NCI-H2081 (cell line): ENCODE data around the gene PTPRR.
"Not testable (repeated sequence)": the region's sequence is repeated elsewhere in the genome, so short reads cannot be mapped to it uniquely, and the experiment has no call there.

ENCODE experiments used
- DNase-seq, 2 experiments: peaks; one replicate each; lab custom pipeline; 2025; lab: John Stamatoyannopoulos, UW

The PTPRR gene

DNA sequence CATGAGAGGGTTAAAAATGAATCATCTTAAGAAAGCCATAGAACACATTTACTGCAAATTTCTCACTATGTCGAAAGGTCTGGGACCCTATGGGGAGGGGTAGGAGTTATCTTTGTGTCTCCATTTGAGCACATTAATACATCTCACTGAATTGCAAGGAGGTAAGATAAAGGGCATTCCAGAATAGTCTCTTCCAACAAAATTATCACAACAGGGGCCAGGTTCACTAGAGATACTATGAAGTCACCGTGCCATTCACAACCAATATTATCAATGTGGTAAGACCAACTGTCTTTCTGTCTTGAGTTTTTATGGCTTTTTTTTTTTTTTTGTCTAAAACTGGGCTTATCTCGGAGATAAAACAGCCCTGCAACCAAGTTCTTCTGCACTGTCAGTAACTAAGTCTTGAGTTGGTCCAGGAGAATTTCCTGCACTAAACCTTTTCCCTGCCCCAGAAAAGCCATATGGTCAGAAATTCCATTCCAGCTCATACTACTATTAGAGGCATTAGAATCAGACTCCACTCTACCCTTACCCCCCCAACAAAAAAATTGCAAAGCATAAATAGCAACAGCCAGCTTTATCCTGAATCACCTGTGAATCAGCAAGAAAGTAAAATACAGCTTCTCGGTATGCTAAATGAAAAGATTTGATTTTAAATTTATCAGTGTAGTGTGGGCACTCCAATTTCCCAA, 79.7 kb downstream of the PTPRR start:
- no peak for DNase-seq

DNA sequence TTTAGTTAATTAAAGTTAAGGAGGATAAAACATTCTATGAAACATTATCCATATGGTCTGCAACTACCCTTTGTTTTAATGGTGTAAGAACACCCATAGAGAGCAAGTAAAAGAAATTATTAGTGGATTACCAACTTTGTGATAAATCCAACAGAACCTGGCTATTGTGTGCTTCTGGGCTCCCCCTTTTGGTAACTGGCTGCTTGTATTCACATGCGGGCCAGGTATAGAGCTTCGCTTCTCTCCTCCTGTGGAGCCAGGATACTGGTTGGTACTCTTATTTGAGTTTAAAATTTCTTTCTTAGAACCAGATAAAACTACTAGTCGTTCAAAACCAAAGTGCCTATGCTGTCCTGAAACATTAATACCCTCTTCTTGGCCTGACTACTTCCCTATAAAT, 81.0 kb downstream of the PTPRR start:
- DNase-seq, result no peak

DNA sequence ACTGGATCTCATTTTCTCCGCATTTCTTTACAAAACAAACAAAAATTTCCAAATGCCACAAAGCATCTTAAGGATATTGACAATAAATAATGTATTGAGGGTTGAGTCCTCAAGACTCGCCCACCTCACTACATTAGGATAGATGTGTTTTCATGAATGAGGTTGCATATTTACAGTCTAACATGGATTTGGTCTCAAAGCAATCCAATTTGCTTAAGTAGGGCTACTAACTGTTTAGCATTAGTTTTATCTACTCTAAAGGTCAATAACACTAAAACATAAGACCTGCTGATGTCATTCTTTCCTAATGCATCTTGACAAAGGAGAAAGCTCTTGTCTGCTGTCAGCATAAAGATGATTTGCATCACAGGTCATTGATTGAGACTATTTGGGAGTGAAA, 82.4 kb downstream of the PTPRR start:
- DNase-seq, result no peak

DNA sequence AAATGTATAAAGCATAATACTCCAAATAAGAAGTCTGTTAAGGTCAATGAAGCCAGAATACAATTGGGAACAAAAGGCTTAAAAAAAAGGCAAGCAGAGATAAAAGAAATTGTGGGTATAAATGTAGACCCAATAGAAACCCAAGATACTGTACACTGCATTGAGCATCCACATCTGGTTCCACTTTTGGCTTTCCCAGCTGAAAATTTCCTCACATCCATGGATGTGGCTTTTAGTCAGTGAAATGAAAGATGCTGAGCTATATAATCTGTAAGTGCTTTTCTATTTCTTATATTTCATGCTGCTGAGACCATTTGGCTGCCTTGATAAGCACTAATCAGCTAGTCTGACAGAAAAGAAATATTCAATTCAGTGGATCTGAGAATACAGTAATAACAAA, 83.5 kb downstream of the PTPRR start:
- no peak for DNase-seq

DNA sequence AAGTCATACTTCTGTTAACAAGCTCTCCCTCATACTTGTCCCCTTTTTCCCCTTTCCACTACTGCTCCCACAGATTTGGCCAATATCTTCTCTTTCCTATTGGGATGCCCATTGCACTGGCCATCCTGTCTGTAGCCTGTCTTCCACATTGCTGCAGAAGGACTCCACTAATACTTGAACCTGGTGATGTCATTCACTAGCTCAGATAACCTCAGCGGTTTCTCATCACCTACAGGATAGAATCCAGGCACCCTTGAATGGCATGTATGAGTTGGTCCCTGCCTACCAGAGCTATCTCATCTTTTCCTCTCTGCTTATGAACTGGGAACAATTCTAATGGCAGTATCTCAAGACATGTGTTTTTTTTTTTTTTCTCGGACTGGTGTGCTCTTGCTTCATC, 84.6 kb downstream of the PTPRR start:
- DNase-seq, result no peak

DNA sequence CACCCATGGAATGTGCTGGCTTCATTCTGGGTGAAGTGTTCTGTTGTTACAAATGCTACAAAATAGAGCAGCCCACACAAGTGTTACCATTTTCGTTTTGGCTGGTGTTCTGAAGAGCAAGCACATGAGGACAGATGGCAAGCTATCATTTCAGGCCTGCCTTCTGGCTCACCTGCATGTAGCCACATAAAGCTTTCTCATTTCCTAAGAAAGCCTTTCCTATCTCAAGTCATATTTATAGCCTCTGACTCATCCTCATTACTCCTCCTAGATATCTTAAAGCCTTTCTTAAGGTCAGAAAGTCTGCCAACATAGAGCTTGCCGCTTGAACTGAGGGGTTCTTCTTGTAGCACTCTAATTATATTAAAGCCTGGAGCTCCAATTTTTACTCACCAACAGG, 89.0 kb downstream of the PTPRR start:
- no peak for DNase-seq

DNA sequence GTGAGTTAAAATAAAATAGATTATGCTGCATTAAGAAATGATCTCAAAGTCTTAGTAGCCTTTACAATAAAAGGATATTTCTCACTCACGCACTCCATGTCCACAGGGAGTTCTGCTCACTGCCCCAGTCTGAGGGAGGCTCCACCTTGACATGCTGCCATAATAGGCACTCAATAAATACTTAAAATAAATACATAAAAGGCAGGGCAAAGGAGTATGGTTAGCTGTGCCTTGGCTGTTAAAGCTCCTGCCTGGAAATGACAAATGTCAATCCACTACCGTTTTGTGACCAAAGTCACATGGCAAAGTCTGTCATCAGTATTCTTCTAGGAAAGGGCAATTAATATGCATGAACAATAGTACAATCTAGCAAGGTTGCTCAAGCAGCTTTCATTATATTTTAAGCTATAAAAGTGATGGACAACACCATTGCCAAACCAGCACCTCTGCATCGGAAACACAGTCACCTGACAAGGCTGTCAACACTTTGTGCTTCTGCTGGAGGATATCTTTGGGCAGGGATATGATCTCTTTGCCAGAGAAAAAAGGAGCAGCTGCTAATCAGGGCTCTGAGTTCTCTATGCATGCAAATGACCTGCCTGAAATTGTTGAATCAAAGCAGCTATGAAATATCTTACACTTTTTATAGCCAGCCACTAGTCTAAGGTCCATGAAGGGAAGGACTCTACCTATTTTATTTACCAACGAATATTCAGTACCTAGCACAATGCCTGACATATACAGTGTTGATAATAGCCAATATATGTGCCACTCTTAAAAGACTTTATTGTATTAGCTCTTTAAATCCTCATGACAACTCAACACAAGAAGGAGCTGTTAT, 90.1 kb downstream of the PTPRR start:
- no peak for DNase-seq

DNA sequence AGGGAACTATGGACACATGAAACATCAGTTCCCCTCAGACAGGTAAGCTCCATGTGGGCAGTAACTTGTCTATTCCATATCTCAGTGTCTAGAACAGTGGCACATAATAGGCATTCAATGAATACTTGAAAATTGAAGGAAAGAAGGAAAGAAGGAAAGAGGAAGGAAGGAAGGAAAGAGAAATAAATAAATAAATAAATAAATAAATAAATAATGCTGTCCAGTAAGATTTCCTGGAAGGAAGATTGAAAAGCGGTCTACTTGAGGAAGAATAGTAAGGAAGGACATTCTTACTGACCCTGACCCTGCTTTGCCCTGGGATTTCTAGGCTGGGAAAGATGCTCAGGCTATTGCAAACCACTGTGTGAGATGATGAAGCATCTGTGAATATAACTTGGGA, 91.5 kb downstream of the PTPRR start:
- DNase-seq, result no peak

DNA sequence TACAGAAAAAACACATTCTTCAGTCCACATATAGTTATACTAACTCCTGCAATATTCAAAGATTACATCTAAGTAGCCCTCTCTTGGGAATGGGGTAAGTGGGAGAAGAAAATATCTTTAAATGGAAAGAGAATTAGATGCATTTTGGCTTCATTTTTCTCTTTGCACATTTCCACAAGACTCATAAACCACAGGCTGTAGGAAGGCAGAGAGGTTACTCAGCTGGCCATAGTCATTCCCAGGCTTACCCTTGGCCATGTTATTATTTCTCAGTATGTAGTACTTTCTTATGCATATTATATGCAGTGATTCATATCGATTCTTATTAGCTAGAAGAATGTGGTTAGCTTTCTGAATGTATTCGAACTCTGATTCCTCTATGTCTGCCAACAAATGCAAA, 92.2 kb downstream of the PTPRR start:
- no peak for DNase-seq

DNA sequence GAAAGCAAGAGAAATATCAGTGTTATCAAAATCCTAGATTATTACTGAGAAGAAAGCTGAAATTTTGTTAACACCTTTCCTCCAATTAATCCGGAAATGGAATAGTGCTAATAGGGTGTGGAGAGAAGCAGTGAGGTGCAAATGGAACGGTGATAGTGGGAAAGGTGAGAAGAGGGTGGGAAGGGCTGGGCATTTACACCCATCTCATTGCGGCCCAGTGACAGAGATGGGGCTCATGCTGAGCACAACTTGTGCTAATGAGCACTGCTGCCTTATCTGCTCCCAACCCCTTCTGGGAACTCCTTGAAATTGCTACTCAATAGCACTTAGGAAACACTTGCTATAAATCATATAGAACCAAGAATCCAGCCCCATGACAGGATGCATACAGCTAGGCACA, 94.4 kb downstream of the PTPRR start:
- no peak for DNase-seq

DNA sequence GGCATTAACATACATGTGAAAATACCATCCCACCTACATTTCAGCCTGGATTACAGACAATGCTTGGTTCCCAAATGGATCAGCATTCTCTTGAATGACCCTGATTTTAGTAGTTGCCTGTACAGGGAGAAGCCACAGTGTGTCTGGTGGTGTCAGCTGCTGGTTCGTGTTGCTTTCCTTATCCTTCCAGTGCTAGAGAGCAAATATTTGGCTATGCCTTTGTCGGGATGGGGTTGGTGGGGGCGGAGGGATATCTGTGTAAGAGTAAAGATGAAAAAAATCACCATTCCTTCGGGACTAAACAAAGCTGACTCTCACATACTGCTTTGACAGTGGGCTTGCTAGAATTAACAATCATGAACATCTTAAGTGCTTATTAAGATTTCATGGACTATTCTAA, 96.0 kb downstream of the PTPRR start:
- no peak for DNase-seq

DNA sequence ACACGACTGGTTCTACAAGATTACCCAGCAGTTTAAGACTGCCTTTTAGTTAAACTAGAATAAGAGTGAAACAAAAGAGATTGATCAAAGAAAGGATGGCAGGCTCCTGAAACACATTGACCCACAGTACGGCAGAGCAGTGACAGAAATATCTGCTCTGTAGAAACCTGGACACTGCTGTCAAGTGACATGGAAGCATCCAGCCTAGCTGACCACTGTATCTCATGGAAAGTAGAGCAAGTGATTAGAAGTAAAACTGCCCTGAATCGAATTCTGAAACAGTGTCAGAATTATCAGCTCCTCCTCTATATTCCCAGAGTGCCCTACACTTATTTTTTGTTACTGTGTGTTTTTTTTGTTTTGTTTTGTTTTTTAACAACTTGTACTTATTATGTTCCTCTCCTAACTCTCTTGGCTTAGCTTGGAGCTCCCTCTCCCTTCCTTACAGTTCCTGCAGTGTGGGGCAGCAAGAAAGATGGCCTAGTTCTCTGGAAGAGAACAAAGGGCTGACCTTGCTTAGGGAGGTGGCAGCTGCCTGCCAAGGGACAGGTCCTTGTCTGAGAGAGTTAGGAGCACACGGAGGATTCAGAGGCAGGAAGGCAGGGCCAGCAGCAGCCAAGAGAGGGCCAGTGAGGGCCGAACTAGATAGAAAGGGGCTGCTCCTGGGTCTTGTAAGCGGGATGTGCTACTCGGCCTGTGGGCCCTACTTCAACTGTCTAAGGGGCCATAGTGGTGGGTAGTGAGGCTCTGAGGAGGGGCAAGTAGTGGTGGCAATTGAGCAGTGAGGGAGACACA, 97.2 kb downstream of the PTPRR start:
- DNase-seq, result no peak

DNA sequence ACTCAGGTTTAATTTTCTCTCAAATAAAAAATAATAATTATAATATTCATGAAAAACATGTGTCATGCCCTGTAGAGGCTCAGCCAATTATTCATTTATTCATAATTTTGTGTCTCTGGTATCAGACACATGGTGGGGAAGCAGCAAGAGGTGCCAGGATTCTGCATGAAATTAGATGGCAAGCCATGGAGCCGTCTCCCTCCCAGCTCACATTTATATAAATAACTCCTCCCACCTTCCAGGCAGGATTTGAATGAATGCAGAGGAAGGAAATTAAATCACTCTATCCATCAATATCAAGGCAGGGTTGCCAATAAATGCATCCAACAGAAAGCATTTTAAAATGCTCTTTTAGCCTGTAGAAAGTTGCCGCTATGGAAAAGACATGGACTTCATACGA, 98.1 kb downstream of the PTPRR start:
- DNase-seq, result no peak

DNA sequence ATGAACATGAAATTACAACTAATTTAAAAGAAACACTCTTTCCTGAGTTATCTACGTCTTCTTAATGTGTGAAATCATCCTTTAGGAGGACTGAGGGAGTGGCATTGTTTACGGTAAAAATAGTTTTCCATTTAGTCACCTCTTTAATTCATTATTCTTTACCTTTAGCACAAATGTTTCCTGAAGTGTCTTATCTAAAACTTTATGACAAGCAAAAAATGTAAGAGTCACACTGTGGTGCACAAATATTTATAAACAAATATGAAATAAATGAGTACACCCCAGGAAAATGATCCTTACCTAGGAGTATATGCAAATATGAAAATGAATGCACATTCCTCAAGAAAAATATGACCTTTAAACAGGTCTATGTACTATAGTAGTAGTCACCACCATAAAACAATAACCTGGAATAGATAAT, 104.6 kb downstream of the PTPRR start:
- DNase-seq, result no peak

DNA sequence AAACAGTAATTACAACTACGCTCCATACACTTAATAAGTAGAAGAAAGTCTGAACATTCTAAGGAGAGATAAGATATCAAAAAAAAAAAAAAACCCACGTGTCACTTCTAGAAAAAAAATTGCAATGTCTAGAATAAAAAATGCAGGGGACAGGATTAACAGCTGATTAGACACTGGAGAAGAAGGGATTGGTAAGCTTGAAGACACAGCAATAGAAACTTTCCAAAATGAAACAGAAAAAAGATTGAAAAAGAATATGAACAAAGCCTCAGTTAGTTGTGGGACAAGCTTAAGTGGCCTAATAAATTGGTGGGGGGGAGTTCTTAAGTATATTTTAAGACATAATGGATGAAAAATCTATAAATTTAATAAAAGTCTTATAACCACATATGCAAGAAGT, 105.5 kb downstream of the PTPRR start:
- DNase-seq, result no peak

DNA sequence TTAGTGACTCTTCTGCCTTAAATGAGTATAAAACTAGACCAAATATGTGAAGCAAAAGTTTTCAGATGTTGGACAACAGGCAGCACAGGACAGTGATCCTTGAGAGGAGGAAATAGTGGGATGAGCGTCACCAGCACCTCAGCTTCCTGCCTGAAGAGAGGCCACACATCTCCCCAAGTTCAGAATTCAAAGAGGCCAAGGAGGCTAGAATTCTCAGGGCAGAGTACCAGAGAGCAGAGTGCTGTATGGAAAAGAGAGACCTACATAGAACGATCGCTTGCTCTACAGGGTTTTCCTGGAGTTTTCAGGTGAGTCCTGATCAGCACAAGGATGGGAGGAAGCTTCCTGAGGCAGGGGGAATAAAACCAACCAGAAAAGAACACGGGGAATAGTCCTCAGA, 107.0 kb downstream of the PTPRR start:
- no peak for DNase-seq

DNA sequence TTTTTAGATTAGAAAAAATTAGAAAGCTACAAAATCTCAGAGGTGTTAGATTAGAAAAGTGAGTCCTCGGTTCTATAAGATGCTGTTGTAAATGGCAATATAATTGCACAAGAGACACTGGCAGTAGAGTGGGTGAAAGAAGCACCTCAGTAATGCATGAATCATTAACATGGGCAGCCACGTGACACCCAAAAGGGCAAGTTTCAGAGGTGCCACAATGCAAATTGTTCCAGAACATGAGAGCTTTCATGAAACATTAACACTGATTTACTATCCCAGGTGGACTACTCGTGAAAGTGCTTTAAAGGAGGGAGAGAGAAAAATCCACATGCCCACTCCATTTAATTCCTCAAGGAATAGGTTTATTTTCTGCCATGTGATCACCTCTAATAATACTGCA, 108.4 kb downstream of the PTPRR start:
- DNase-seq, result no peak

DNA sequence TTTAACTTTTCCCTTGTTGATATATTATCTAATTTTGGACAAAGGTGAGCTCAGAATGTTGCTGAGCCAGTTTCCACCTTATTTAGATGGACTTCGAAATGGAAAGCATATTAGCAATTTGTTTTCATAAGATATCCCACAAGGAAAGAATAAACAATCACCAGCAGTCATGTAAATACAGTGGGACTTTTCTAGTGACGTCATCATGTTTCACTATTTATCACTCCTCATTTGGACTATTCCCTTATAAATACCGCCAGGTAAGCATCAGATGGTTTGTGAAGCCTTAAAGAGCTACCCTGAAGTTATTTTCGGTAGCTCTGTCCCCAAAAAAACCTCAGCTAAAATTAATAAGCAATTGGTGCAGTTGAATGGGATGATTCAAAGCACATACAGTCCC, 110.7 kb downstream of the PTPRR start:
- DNase-seq, result no peak

DNA sequence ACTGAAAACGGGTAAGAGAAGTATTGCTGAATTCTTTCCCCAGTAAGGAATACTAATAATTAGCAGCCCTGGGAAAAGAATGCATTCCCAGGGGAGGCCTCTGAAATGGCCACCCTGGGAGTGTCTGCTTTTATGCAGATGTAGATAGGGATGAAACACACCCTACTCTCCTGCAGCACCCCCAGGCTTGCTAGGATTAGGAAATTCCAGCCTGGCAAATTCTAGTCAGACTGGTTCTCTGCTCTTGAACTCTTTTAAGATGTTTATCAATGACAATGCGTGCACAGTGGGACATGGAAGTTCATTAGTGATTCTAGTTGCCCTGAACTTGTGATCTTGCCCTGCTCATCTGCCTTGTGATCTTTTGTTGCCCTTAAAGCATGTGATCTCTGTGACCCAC, 112.5 kb downstream of the PTPRR start:
- DNase-seq, result not testable (repeated sequence)

DNA sequence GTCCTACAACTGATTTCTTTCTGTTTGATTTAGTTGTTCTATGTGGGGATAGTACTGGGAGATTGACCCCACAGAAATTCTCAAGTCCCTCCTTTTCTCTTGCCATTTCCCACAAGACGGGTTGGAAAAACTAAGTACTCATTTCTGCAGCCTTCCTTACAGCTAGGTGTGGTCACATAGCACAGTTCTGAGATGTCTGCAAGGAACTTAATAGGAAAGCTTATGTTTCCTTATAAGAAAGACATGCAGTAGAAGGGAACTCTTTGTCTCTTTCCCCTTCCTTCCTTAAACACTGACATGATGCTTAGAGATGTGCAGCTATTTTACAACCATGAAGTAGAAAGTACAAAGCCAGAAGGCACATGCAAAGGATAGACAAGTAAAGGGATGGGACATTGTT, 113.7 kb downstream of the PTPRR start:
- DNase-seq, result no peak

DNA sequence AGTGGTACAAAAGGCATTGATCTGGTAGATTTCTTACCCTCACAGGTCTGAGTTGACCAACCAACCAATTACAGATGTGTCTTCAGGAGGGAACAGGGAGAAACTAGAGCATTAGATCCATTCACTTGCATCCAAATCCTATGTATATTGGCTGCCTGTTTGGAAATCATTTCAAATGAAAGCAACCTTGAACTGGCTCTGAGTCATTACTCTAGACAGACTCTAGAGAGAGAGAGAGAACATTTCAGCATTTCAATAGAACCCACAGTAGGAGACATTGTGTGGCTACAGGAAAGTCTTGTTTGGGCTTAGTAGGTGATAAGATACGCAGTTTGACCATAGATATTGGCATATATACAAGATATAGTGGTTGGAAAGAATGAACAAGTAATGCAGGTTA, 114.5 kb downstream of the PTPRR start:
- DNase-seq, result no peak

DNA sequence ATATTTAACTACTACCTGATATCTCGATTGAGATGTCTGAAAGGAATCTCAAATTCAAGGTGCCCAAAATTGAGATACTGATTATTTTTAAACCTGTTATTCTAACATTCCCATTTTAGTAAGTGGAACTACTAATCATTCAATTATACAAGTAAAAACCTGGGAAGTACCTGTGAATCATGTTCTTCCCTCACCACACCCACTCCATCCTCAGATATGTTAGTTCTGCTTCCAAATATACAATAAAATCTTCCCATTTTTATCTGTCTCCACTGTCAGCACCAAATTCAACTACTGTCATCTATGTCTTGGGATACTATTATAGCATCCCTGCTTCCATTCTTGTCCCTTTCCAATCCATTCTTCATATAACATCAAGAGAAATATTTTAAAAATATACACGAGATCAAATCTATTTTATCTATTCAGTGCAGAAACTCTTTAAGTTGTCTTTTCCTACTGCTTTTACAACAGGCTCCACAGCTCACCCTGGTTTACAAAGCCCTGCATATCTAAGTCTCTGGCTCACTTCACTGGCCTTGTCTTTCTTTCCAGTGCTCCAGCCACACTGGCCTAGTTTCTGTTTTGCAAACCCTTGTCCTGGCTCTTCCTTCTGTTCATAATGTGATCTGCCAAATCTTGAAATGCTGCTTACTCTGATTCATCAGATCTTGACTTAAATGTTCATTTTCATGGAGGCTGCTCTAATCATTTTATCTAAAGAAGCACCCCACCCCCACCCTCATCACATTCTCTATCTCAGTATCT, 122.3 kb downstream of the PTPRR start:
- no peak for DNase-seq
